LNCaP clone FGC (cell line): ENCODE measurements around the gene ADGRG3.

Experiments
- DNase-seq: peaks from one replicate; pipeline ENCODE4 v3.0.0-alpha.2; 2011; ENCODE audit warnings: low read depth
- H3K4me3 ChIP-seq: 2 replicates; pipeline ENCODE4 v1.5.1; 2011; ENCODE audit warnings: mild to moderate bottlenecking, low read depth, low read length, control low read depth
- CTCF ChIP-seq: IDR thresholded peaks from 2 replicates; pipeline ENCODE4 v1.5.1; 2012; ENCODE audit warnings: mild to moderate bottlenecking; ENCODE audit not compliant: control insufficient read depth, insufficient read depth; ENCODE audit errors: extremely low read depth

The ADGRG3 gene

GRCh38 chr16:57652695-57653471, 15.2 kb upstream of the ADGRG3 start:
- no peak overlapping the region for H3K4me3 ChIP-seq
- no peak for TF ChIP-seq CTCF
- DNase-seq = no peak

- no peak for DNase-seq
- H3K4me3 ChIP-seq = no peak overlapping the region
- TF ChIP-seq CTCF = no peak
Measured at GRCh38 chr16:57653936-57654335, 14.2 kb upstream of the ADGRG3 start.

GRCh38 chr16:57656342-57656955, 11.7 kb upstream of the ADGRG3 start:
- TF ChIP-seq CTCF = no peak
- DNase-seq = no peak
- H3K4me3 ChIP-seq = no peak overlapping the region

GRCh38 chr16:57657228-57657627, 10.9 kb upstream of the ADGRG3 start:
- no peak for TF ChIP-seq CTCF
- no peak overlapping the region for H3K4me3 ChIP-seq
- DNase-seq = no peak

- DNase-seq = no peak
- no peak for TF ChIP-seq CTCF
- no peak overlapping the region for H3K4me3 ChIP-seq
Measured at GRCh38 chr16:57658130-57658877, 9.8 kb upstream of the ADGRG3 start.

GRCh38 chr16:57658878-57659674, 9.0 kb upstream of the ADGRG3 start:
- no peak for DNase-seq
- no peak for TF ChIP-seq CTCF
- H3K4me3 ChIP-seq = no peak overlapping the region
